DMS79 treated with DMSO at 0.1 percent for 48 hours (cell line): ENCODE measurements around the gene PGAM5.
A peak's percentile ranks its signal among the peaks of the same experiment; 100 is the strongest.
"Not testable (repeated sequence)": the region's sequence is repeated elsewhere in the genome, so short reads cannot be mapped to it uniquely, and the experiment has no call there.

Experiments used
- DNase-seq: peaks from one replicate; lab custom pipeline; 2025; lab: John Stamatoyannopoulos, UW

PGAM5 gene

DNA sequence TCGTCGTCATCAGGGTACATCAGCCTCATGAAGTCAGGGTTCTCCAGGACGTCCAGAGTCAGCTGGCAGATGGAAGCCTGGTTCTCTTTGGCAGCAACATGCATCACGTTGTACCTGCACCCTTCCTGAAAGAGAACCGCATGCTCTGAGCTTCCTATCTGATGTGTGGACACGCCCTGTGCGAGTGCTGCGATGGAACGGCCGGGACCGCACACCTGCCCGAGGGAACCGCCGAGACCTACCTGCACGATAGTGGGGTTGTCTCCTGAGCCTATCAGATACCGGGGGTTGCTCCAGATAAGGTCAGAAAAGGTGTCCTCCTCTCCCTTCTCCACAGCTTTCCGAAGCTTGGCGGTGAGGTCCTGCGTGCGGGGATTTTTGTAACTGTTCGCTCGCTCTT lies 37.3 kb downstream of the PGAM5 start:
- no peak for DNase-seq

GRCh38 chr12:132748319-132748718 lies 37.7 kb downstream of the PGAM5 start:
- DNase-seq, result no peak

GRCh38 chr12:132753670-132754069 lies 43.0 kb downstream of the PGAM5 start:
- DNase-seq, result not testable (repeated sequence)

GRCh38 chr12:132754160-132754932 lies 43.7 kb downstream of the PGAM5 start:
- DNase-seq, result no peak

DNA sequence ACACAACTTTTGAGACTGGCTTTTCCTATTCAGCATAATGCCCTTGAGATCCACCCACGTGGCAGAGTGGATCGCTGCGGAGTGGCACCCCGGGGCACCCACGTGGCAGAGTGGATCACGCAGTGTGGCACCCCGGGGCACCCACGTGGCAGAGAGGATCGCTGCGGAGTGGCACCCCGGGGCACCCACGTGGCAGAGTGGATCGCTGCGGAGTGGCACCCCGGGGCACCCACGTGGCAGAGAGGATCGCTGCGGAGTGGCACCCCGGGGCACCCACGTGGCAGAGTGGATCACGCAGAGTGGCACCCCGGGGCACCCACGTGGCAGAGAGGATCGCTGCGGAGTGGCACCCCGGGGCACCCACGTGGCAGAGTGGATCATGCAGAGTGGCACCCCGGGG lies 48.2 kb downstream of the PGAM5 start:
- DNase-seq, result not testable (repeated sequence)

GRCh38 chr12:132759359-132759758 lies 48.7 kb downstream of the PGAM5 start:
- no peak for DNase-seq

DNA sequence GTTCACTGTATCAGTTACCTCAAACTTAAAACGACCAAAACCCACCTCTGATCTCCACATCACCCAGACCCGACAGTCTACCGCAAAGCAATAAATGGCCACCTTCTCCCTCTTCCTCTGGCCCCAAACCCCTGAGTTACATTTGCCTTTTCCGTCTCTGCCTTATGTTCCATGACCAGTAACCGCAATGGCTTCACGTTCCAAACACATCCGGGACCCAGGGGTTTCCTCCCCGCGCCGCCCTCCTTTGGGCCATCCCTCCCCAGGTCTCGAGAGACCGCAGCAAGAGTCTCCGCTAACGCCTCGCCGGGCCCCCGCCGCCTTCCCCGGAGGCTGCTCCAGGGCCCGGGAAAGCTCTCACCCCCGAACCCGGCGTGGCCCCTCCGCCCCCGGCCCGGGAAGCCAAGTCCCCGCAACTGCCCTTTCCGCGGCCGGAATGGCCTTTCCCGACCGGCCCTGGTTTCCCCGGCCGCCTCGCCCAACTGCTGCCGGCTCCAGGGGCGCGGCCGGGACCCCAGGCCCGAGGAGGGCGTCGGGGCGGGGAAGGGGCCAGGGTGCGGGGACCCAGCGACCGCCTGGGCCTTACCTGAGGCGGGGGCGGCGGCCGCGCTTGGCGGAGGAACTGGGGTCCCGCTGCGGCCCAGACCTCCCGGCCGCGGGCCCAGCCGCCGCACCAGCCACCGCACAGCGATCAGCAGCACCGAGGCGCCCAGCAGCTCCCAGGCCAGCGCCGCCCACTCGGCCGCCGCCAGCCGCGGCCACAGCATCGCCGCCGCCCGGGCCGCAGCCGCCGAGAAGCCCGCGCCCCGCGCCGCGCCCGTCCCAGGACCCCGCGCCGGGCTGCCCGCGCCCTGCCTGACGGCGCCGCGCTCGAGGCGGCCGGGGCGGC lies 50.6 kb downstream of the PGAM5 start, which contains the start of gene ANKLE2:
TSS of gene ANKLE2 (minus strand) at position 801 of the 889 bp plus-strand sequence. CDS start at position 767, 34 bp downstream.
- peak; percentile 5 for DNase-seq

DNA sequence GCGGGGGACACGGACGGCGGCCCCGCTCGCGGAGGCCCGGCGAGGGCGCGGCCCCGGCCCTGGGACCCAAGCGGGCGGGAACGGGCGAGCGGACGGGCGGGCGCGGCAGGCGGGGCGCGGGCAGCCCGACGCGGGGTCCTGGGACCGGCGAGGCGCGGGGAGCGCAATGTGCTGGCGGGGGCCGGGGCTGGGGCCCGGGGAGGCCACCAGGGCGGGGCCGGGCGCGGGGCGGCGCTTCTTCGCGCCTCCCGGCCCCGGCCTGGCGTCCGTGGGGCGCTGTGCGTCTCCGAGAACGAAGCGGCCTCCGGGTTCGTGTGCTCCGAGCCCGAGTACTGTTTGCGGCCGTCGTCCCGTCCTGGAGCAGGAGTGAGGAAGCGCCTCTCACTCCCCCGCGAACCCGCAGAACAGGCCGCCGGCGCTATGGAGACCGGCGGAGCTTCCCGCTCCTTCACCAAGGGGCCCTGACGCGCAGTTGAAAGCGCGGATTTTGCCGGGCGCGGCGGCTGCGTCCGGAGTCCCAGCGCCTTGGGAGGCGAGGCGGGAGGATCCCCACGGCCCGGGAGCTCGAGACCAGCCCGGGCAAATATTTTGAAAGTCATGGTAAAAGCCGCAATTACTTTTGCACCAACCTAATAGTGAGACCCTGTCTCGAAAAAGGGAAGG lies 51.4 kb downstream of the PGAM5 start:
- DNase-seq, result peak; percentile 67

- no peak for DNase-seq
These were observed 53.6 kb downstream of the PGAM5 start for GRCh38 chr12:132764231-132764630.

DNA sequence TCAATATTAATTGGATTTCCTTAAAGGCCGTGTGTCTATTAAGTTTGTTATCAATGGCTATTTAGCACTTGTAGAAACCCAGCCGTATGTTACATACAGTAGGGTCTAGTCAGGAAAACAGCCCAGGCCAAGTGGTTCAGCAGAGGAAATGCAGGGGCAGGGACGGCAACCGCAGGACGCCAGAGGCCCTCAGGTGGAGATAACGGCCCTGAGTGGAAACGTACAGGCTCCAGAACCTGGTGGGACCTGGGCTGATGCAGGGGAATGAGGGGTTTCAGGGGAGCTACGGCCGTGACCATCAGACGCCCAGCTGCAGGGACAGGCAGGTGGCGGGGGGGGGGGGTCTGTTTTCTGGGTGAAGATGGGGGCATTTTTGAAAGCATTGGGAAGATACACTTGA lies 54.7 kb downstream of the PGAM5 start:
- no peak for DNase-seq

GRCh38 chr12:132766380-132767085 lies 55.9 kb downstream of the PGAM5 start:
- DNase-seq, result no peak

DNA sequence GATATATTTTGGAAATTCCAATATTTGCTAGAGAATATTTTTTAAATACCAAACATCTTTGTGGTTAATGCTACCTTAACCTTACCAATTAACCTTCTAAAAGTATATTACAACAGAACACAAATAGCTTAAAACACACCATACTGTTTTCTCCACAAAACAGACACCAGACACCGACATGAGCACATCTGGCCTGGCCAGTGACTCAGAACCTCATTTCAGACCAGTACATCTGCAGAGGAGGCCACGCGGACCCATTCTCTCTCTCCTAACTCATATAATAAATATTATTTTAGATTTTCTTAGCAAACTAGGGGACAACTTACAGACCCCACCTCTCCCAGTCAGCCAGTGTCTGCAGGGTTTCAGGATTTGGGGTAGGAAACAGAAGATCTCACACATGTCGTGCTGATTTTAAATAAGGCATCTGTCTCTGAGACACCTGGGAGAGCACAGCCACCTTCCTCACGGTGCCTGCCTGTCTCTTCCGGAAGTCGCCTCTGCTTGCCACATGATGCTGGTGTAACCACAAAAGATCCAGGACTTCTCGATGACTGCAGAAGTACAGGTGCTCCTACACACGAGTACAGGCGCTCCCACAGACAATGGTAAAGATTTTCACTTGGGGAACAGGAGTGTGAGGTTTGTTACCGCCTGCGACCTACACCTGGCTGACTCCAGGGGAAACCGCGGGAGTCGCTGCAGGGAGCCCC lies 60.6 kb downstream of the PGAM5 start:
- DNase-seq, result no peak
